GM19035 (cell line): ENCODE results near the gene MAD1L1.
"Not testable (repeated sequence)": the region's sequence is repeated elsewhere in the genome, so short reads cannot be mapped to it uniquely, and the experiment has no call there.

Source experiments
- ATAC-seq: cut with Tn5 transposase; IDR thresholded peaks from one replicate; pipeline ENCODE4 v1.9.1; 2021; ENCODE audit not compliant: unreplicated experiment

Gene MAD1L1

GRCh38 chr7:2008101-2008935, 224.4 kb downstream of the MAD1L1 start:
- ATAC-seq = no peak

GRCh38 chr7:2007551-2007950, 225.2 kb downstream of the MAD1L1 start:
- ATAC-seq = no peak

- ATAC-seq = no peak
Measured at GRCh38 chr7:2006921-2007381, 225.8 kb downstream of the MAD1L1 start.

- ATAC-seq = no peak
Measured at GRCh38 chr7:2006231-2006771, 226.4 kb downstream of the MAD1L1 start.

GRCh38 chr7:2005786-2006185, 227.0 kb downstream of the MAD1L1 start:
- ATAC-seq = no peak

- ATAC-seq = no peak
Measured at GRCh38 chr7:2004841-2005725, 227.7 kb downstream of the MAD1L1 start.

- ATAC-seq = no peak
Measured at GRCh38 chr7:2003931-2004812, 228.6 kb downstream of the MAD1L1 start.

- ATAC-seq = no peak
Measured at GRCh38 chr7:2003451-2003930, 229.3 kb downstream of the MAD1L1 start.

- no peak for ATAC-seq
Measured at GRCh38 chr7:2002561-2003450, 229.9 kb downstream of the MAD1L1 start.

- ATAC-seq = no peak
Measured at GRCh38 chr7:2001601-2002442, 230.9 kb downstream of the MAD1L1 start.

GRCh38 chr7:2000746-2001321, 231.9 kb downstream of the MAD1L1 start:
- no peak for ATAC-seq

- no peak for ATAC-seq
Measured at GRCh38 chr7:2000153-2000687, 232.5 kb downstream of the MAD1L1 start.

GRCh38 chr7:1999278-1999984, 233.3 kb downstream of the MAD1L1 start:
- no peak for ATAC-seq

- ATAC-seq = no peak
Measured at GRCh38 chr7:1998146-1998545, 234.6 kb downstream of the MAD1L1 start.

- no peak for ATAC-seq
Measured at GRCh38 chr7:1997537-1998076, 235.1 kb downstream of the MAD1L1 start.

- ATAC-seq = no peak
Measured at GRCh38 chr7:1996816-1997215, 235.9 kb downstream of the MAD1L1 start.

- not testable (repeated sequence) for ATAC-seq
Measured at GRCh38 chr7:1995911-1996420, 236.8 kb downstream of the MAD1L1 start.
